ENCODE results near the gene HOXA4. TPM values are rescaled to one million over a fixed set of nuclear protein-coding genes. Genes with fewer than 3 reads are reported as not detected.

The HOXA4 gene
- total and polyA plus RNA-seq, 12 donors, result 3.3 to 12.6 (median 6.8) TPM

DNA sequence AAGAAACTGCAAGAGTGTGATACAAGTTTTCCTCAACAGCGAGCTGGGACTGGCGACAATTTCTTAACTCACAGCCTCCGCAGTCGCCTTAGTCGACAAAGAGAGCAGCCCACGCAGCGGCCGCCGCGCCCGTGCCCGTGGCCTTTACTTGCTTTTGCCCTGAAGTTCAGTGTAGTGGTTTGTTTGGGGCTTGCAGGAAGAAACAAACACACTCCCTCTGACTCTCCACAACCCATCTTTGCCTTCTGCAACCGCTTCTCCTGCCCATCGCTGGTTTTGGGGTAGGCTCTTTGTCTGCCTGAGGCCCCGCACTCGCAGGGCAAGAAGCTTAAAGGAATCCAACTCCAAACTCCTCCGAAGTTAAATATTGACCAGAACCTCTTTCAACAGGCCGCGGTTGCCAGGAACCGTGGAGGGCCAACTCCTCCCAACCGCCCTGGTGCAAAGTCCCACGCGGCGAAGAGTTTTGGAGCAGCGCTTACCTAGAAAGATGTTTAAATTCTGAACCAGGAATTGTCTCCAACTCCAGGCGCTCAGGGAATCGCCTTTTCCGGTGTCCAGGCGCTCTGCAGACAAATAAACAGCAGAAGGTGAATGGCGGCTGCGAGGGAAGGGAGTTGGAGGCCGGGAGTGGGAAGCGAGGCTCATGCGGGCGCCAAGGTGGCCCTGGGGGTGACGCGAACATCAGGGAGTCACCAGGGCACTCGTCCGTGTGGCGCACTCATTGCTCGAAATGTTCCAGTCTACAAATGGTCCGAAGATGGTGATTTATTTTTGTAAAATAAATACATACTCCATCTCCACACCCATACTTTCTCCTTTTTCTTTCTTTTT is 8.3 kb downstream of the HOXA4 start:
- H3K36me3 ChIP-seq (replicated peaks in 1 of 2), result no peaks in the 10 kb centered on the region
- peak in 3 of 7 donors; percentile 15 to 53 (median 38) for DNase-seq
- H3K27me3 ChIP-seq, result no peaks in the 10 kb centered on the region
- H3K9me3 ChIP-seq (replicated peaks in 1 of 3), result no peaks in the 10 kb centered on the region
- WGBS, 4 donors, result 67 to 71% (median 70%) methylated on average over 40 to 42 of the region's 42 CpGs
- H3K4me1 ChIP-seq (replicated peaks in 1 of 2), result peaks cover 0 to 21% of the 10 kb centered on the region in 2 donors
- intact Hi-C loops (cut with DNase I), result no loop called here
- peak overlapping the region in 1 of 4 donors; percentile 20 for H3K4me3 ChIP-seq
- H3K27ac ChIP-seq, result peak overlapping the region in 2 of 5 donors; percentile 69 to 90
- TF ChIP-seq POLR2A (IDR thresholded peaks at IDR 0.05), result no peak
- TF ChIP-seq, protein P1, sequence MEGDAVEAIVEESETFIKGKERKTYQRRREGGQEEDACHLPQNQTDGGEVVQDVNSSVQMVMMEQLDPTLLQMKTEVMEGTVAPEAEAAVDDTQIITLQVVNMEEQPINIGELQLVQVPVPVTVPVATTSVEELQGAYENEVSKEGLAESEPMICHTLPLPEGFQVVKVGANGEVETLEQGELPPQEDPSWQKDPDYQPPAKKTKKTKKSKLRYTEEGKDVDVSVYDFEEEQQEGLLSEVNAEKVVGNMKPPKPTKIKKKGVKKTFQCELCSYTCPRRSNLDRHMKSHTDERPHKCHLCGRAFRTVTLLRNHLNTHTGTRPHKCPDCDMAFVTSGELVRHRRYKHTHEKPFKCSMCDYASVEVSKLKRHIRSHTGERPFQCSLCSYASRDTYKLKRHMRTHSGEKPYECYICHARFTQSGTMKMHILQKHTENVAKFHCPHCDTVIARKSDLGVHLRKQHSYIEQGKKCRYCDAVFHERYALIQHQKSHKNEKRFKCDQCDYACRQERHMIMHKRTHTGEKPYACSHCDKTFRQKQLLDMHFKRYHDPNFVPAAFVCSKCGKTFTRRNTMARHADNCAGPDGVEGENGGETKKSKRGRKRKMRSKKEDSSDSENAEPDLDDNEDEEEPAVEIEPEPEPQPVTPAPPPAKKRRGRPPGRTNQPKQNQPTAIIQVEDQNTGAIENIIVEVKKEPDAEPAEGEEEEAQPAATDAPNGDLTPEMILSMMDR (IDR thresholded peaks at IDR 0.05), result no peak

DNA sequence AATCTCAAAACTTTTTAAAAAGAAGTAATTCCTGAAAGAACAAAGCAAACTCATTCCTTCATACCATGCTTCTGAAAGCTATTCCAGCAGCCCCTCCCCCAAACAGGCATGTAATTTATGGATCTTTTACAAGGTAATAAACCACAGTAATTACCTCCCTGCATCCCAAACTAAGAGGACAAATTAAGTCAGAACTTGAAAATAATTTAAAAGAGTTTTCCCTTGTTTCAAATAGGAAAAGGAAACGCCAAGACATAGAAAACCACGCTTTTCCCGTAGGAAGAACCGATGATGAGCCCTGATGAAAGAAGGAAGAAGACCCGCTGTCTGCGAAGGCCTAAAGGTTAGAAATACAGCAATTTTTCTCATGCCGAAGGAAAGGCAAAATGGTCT is 8.9 kb downstream of the HOXA4 start:
- WGBS, 4 donors, result 73 to 78% (median 75%) methylated on average over 7 of the region's 7 CpGs
- H3K4me1 ChIP-seq (replicated peaks in 1 of 2), result peaks cover 0 to 15% of the 10 kb centered on the region in 2 donors
- H3K4me3 ChIP-seq, result peak overlapping the region in 1 of 4 donors; percentile 20
- H3K9me3 ChIP-seq (replicated peaks in 1 of 3), result no peaks in the 10 kb centered on the region
- H3K36me3 ChIP-seq (replicated peaks in 1 of 2), result no peaks in the 10 kb centered on the region
- intact Hi-C loops (cut with DNase I), result no loop called here
- peak overlapping the region in 2 of 5 donors; percentile 69 to 90 for H3K27ac ChIP-seq
- DNase-seq, result no peak
- TF ChIP-seq, protein P1 (IDR thresholded peaks at IDR 0.05), result no peak
- no peak for TF ChIP-seq POLR2A (IDR thresholded peaks at IDR 0.05)
- no peaks in the 10 kb centered on the region for H3K27me3 ChIP-seq

DNA sequence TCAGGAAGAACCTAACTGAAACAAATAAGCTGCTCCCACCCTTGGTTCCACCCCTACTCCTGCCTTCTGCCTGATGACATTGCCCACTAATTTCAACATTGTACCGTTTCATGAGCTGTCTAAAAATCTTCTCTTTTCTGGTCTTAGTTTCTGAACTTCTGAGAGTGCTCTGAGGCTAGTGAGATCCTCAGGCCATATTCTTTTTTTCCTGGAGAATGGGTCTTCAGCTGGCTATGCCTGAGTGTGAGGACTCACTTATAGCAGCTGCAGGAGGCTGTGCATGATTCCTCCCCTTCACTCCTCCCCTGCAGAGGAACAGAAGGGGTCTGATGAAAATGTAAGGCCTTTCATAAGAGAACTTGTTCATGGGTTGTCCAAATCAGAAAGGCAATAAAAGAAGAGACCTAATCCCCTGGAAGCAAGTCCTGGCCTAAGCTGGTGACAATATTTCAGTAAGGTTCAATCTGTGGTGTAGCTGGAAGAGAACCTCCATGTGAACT is 11.1 kb downstream of the HOXA4 start:
- intact Hi-C loops (cut with DNase I), result no loop called here
- no peak overlapping the region for H3K4me3 ChIP-seq
- peak in 1 of 7 donors; percentile 6 for DNase-seq
- H3K27me3 ChIP-seq, result no peaks in the 10 kb centered on the region
- H3K4me1 ChIP-seq (replicated peaks in 1 of 2), result no peaks in the 10 kb centered on the region
- WGBS, 4 donors, result 67 to 76% (median 73%) methylated on average over 1 of the region's 1 CpG
- H3K27ac ChIP-seq, result peak overlapping the region in 2 of 5 donors; percentile 49 to 51
- no peaks in the 10 kb centered on the region for H3K9me3 ChIP-seq (replicated peaks in 1 of 3)
- H3K36me3 ChIP-seq (replicated peaks in 1 of 2), result no peaks in the 10 kb centered on the region
- no peak for TF ChIP-seq POLR2A (IDR thresholded peaks at IDR 0.05)
- TF ChIP-seq, protein P1 (IDR thresholded peaks at IDR 0.05), result no peak

DNA sequence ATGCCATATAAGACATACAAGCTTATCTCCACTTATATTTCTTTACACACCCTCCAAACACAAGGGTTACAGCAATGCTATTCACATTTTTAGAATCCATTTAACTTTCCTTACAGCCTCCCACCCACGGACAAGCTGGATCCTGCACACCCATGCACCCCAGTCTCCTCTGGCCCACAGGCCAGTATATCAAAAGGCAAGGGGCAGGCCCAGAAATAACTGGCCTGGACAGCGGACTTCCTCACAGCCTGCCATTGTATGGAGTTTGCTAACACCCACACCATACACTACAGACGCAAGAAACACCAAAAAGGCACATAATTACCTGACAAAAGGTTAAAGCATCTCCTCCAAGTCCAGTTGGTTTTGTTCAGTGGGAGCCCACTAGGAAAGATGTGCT is 12.0 kb downstream of the HOXA4 start:
- Histone ChIP-seq H3K27me3 (no peaks in the 10 kb centered on the region), H3K36me3 (replicated peaks in 1 of 2) (no peaks in the 10 kb centered on the region), H3K4me1 (replicated peaks in 1 of 2) (no peaks in the 10 kb centered on the region), H3K9me3 (replicated peaks in 1 of 3) (no peaks in the 10 kb centered on the region), H3K27ac (peak overlapping the region in 3 of 5 donors; percentile 53 to 91 (median 83)), H3K4me3 (peak overlapping the region in 1 of 4 donors; percentile 44)
- intact Hi-C loops (cut with DNase I), result no loop called here
- DNase-seq, result peak in 3 of 7 donors; percentile 11 to 52 (median 19)
- TF ChIP-seq, protein P1 (IDR thresholded peaks at IDR 0.05), result no peak
- TF ChIP-seq POLR2A (IDR thresholded peaks at IDR 0.05), result no peak
- WGBS, 4 donors, result 60 to 65% (median 65%) methylated on average over 3 of the region's 3 CpGs
